ENCODE measurements around the gene BCKDK. TPM values are rescaled to one million over a fixed set of nuclear protein-coding genes. Genes with fewer than 3 reads are reported as not detected.

BCKDK gene
- total RNA-seq, 1 donor from 2014 or later = 38.8 TPM

DNA sequence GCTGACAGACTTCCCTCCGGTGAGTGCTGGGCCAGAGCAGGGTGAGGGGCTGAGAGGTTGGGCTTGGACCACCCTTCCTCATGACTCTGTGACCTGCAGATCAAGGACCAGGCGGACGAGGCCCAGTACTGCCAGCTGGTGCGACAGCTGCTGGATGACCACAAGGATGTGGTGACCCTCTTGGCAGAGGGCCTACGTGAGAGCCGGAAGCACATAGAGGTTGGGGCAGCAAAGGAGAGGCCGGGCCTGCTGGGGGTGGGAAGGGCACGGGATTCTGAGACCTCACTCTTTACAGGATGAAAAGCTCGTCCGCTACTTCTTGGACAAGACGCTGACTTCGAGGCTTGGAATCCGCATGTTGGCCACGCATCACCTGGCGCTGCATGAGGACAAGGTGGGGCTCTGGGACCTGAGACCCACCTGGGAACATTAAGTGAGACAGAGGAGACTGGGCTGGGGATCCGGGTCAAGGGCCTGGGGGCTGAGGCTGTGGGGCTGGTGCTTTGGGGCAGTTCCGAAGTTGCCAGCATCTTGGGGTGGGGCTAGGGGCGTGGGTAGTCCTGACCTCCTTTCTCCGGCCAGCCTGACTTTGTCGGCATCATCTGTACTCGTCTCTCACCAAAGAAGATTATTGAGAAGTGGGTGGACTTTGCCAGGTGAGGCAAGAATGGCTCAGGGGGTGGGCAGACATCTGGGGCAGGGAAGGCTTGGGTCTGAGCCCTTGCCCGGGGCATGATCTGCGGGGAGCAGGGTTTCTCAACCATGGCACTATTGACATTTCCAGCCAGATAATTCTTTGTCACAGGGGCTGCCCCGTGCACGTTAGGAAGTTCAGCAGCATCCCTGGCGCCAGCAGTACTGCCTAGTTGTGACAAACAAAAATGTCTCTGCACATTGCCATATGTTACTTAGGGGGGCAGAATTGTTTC, 2.2 kb downstream of the BCKDK start:
- H3K4me1 Mint-ChIP-seq (ENCODE audit: unreplicated experiment) = peaks cover 20% of the 10 kb centered on the region

DNA sequence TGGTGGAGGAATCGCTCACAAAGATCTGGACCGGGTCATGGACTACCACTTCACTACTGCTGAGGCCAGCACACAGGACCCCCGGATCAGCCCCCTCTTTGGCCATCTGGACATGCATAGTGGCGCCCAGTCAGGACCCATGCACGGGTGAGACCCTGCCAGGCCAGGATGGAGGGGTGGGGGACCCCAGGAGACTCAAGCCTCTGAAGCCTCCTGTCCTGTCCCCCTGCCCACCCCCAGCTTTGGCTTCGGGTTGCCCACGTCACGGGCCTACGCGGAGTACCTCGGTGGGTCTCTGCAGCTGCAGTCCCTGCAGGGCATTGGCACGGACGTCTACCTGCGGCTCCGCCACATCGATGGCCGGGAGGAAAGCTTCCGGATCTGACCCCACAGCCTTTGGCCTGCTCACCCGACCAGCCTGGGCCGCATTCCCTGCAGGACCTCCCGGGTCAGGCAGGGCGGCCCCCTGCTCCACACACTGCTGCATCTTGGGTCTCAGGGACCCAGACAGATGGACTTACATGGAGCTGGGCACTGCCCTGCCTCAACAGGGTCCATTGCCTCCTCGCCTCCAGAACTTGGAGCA, 3.8 kb downstream of the BCKDK start:
- no peak for DNase-seq (ENCODE audit: extremely low spot score, unreplicated experiment)
- TF ChIP-seq CTCF (IDR thresholded peaks at IDR 0.05) = no peak
- Mint-ChIP-seq H3K27me3 (ENCODE audit: unreplicated experiment) (no peaks in the 10 kb centered on the region), H3K4me3 (ENCODE audit: unreplicated experiment) (no peak overlapping the region), H3K4me1 (ENCODE audit: unreplicated experiment) (peaks cover 16% of the 10 kb centered on the region), H3K9me3 (ENCODE audit: unreplicated experiment) (no peaks in the 10 kb centered on the region), H3K36me3 (ENCODE audit: unreplicated experiment) (peaks cover 9% of the 10 kb centered on the region), H3K27ac (ENCODE audit: unreplicated experiment) (no peak overlapping the region)

More for the DNA sequence above, 2.2 kb downstream of the BCKDK start:
- no peak for DNase-seq (ENCODE audit: extremely low spot score, unreplicated experiment)
- peak overlapping the region; percentile 77 for H3K4me3 Mint-ChIP-seq (ENCODE audit: unreplicated experiment)
- no peak for TF ChIP-seq CTCF (IDR thresholded peaks at IDR 0.05)
- no peaks in the 10 kb centered on the region for H3K9me3 Mint-ChIP-seq (ENCODE audit: unreplicated experiment)
- peaks cover 9% of the 10 kb centered on the region for H3K36me3 Mint-ChIP-seq (ENCODE audit: unreplicated experiment)
- no peak overlapping the region for H3K27ac Mint-ChIP-seq (ENCODE audit: unreplicated experiment)
- H3K27me3 Mint-ChIP-seq (ENCODE audit: unreplicated experiment) = no peaks in the 10 kb centered on the region

GRCh38 chr16:31112711-31113110, 4.5 kb downstream of the BCKDK start:
- no peak for DNase-seq (ENCODE audit: extremely low spot score, unreplicated experiment)
- Mint-ChIP-seq H3K9me3 (ENCODE audit: unreplicated experiment) (no peaks in the 10 kb centered on the region), H3K36me3 (ENCODE audit: unreplicated experiment) (peaks cover 9% of the 10 kb centered on the region)

GRCh38 chr16:31113121-31114120, 5.2 kb downstream of the BCKDK start:
- TF ChIP-seq CTCF (IDR thresholded peaks at IDR 0.05) = no peak
- DNase-seq (ENCODE audit: extremely low spot score, unreplicated experiment) = no peak
- H3K9me3 Mint-ChIP-seq (ENCODE audit: unreplicated experiment) = no peaks in the 10 kb centered on the region
- H3K36me3 Mint-ChIP-seq (ENCODE audit: unreplicated experiment) = peaks cover 9% of the 10 kb centered on the region
- H3K4me1 Mint-ChIP-seq (ENCODE audit: unreplicated experiment) = peaks cover 17% of the 10 kb centered on the region
- H3K4me3 Mint-ChIP-seq (ENCODE audit: unreplicated experiment) = no peak overlapping the region
- no peak overlapping the region for H3K27ac Mint-ChIP-seq (ENCODE audit: unreplicated experiment)
- H3K27me3 Mint-ChIP-seq (ENCODE audit: unreplicated experiment) = no peaks in the 10 kb centered on the region

More at GRCh38 chr16:31112711-31113110, 4.5 kb downstream of the BCKDK start:
- Mint-ChIP-seq H3K4me1 (ENCODE audit: unreplicated experiment) (peaks cover 15% of the 10 kb centered on the region), H3K27ac (ENCODE audit: unreplicated experiment) (no peak overlapping the region), H3K27me3 (ENCODE audit: unreplicated experiment) (no peaks in the 10 kb centered on the region), H3K4me3 (ENCODE audit: unreplicated experiment) (no peak overlapping the region)
- TF ChIP-seq CTCF (IDR thresholded peaks at IDR 0.05) = no peak

Data from osteocyte (in vitro differentiated cells).